DMS114 treated with DMSO at 0.1 percent for 48 hours (cell line): ENCODE measurements around the gene DRAXIN.

ENCODE experiments used
- DNase-seq: peaks from one replicate; lab custom pipeline; 2025; ENCODE audit not compliant: unreplicated experiment; lab: John Stamatoyannopoulos, UW

Gene DRAXIN

DNA sequence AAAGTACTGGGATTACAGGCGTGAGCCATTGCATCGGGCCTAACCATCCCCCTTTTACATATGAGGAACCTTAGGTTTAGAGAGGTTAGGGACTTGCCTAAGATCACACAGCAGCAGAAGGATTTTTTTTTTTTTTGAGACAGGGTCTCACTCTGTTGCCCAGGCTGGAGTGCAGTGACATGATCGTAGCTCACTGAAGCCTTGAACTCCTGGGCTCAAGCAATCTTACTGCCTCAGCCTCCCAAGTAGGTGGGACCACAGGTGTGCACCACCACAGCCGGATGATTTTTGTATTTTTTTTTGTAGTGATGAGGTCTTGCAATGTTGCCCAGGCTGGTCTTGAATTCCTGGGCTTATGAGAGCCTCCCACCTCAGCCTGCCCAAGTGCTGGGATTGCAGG is 68.3 kb downstream of the DRAXIN start:
- DNase-seq, result no peak

DNA sequence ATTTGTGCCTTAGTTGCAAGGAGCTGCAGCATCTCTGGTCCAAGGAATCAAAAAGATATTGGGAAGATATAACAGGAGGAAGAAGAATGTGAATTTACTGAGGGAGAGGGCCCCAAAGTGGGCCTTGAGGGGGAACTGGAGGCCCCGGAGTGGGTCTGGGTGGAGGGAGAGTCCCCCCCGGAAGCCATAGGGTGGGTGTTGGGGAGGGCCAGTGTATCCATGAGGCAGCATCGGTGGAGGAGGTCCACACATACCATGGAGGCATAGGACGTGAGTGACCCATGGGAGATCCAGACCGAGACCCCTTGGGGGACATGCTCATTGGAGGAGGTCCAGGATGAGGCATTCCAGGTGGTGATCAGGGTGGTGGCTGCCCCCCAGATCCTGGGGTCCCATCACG is 69.8 kb downstream of the DRAXIN start:
- no peak for DNase-seq

DNA sequence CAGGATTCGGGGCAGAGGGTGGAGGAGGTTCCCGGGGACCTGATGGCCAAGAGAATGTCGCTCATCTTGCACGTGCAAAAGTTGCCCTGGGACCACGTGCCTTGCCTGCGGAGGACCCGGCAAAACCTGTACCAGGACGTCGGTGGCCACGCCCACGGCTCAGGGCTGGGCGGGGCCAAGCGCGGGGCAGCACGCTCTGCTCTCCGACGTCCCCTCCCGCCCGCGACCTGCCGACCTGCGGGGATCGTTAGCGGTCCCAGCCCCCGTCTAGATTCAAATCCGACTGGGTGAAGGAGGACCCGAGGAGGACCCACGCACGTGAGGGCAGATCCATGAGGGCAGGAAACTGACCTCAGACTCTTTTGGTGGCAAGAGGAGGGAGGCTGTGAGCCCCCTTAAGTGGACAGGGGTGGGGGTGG is 70.5 kb downstream of the DRAXIN start, which contains the start of gene C1orf167:
Gene C1orf167 (plus strand): TSS at position 206 of the 419 bp plus-strand sequence. CDS start 2,208 bp downstream, outside the sequence.
- no peak for DNase-seq

DNA sequence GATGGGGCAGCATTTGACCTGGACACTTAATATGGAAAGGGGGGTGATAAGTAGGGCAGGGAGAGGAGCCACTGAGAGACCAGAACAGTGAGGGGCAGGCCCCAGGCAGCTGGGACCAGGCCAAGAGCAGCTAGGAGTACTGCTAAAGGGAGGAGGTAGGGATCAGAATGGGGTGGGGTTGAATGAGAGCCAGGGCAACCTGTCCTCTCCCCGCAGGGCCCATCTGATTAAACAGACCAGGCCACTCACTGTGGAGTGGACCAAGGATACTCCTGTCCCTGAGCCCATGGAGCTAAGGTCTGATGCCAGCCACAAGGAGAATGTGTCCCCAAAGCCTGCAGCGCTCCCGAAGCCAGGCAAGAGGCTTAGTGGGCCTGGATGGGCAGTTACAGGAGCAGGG is 72.6 kb downstream of the DRAXIN start:
- DNase-seq, result no peak

DNA sequence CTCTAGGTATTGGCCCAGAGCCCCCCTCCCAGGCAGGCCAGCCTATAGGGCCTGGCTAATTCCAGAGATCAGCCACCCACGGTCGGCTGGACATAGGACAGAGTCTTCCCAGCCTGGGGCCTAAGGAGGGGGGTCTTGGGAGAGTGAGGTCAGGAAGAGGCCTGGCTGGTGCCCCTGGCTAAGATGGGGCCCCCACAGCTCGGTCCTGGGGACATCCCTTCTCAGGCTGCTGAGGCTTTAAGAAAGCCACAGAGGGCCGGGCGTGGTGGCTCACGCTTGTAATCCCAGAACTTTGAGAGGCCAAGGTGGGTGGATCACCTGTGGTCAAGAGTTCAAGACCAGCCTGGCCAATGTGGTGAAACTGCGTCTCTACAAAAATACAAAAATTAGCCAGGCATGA is 73.0 kb downstream of the DRAXIN start:
- DNase-seq, result no peak

DNA sequence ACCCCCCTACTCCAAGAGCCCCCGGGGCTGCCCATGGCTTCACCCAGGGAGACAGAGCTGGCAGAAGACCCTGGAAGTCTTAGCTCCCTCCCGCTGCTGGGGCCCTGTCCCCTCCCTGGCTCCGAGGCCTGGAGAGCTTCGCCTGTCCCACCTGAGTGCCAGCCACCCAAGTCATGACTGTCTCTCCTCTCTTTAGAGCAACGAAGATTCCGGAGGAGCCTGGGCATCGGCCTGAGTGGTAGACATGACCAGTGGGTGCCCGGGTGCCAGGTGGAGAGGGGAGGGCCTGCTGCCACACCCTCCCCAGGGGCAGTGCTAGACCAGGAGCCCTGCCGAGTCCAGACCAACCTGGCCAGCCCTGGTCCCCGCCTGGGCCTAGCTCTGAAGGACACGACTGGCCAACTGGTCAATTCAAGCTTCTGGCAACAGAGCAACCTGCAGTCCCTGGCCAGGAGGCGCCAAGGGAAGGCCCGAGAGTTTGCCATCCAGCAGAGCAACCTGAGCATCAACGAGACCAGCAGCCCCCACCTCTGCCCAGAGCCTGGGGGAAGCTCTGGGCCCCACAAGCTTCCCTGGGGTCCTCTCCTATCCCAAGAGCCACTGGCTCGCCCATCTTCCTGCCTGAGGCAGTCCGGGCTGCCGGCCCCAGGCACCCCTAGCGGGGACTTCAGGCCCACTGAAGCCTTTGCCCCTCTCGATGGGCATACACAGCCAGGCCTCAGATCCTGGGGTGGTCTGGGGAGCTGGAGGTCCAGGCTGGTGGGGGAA is 74.3 kb downstream of the DRAXIN start:
- DNase-seq, result no peak

DNA sequence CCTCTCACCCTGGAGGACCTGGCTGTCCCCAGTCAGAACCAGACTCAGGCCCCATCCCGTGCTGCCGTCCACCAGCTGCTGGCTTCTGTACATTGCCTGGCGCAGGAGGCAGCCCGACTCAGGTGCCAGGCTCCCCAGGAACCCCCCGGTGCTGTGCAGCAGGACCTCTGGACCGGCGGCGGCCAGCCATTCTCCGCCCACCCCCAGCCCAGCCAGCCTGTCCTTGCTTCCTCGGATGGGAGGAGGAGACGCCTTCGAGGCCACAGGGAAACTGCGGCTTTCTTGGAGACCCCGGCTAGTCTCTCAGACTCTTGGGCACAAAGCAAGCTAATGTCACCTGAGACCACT is 74.9 kb downstream of the DRAXIN start:
- no peak for DNase-seq

DNA sequence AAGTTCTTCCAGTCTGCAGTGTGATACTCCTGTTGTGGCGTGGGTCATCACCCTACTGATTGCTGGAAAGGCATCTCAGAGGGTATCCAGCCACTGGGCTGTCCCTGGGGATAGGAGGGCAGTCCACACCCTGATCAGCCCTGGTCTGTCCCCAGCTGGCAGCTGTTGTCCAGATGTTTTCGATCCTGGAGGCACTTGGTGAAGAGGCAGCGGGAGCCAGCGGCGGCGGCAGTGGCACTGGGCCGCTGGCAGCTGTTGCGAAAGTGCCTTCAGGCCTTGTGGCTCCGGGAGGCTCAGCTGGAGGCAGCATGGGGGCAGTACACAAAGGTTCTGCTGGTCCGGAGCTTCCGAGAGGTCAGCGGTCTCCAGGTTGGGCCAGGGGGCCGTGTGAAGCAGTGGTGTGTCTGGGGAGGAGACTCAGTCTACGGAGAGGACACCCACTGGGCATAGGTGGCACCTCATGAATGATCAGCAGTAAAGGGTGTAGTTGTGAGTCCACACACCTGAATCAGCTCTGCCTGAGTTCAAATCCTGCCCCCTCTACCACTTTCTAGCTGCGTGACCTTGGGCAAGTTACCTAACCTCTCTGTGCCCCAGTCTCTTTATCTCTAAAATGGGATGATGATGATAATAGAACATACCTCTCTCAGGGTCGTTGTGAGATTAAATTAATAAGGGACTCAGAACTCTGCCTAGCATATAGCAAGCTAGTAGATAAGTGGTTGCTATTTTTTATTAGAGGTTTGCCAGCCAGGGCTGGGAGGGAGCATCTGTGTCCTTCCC is 76.6 kb downstream of the DRAXIN start:
- DNase-seq, result no peak

DNA sequence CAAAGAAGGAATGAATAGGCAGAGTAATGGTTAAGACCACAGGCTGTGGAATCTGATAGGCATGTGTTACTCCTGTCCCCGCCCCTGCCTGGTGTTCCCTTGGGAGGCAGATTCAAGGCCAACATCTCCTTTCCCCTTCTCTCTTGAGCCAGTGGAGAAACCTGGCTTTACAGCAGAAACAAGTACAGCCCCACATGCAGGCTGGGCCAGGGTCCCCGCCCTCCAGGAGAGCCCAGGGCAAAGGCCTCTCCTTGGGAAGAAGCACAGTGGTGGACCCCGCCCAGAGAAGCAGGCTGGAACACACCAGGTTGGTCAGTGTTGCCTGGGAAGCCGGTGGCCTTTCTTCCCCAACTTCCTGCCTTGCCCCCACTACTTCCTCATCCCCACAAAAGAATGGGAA is 77.3 kb downstream of the DRAXIN start:
- no peak for DNase-seq

DNA sequence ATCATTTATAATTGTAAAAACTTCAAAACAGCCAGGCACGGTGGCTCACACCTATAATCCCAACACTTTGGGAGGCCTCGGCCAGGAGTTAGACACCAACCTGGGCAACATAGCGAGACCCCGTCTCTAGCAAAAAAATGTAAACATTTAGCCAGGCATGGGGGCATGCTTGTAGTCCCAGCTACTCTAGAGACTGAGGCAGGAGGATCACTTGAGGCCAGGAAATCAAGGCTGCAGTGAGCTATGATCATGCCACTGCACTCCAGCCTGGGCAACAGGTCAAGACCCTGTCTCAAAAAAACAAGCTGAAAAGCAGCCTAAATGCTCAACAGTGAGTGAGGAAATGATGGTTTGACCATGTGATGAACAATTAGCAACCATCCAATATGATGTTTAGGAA is 77.8 kb downstream of the DRAXIN start:
- no peak for DNase-seq

DNA sequence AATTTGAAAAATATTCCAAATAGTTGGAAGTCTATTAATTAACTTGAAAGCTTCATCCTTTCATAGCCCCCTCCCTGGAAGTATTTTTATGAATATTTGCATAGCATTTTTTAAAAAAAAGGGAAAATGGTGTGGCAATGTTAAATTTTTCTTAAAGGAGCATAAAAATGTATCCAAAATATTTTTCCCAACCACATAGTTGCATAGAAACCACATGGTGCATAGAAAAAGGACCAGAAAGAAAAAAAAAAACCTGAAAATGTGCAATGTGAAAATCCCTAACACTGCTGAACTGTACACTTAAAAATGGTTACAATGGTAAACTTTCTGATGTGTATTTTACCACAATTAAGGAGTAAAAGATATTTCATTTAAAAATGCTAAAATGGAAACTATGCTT is 78.5 kb downstream of the DRAXIN start:
- DNase-seq, result no peak

DNA sequence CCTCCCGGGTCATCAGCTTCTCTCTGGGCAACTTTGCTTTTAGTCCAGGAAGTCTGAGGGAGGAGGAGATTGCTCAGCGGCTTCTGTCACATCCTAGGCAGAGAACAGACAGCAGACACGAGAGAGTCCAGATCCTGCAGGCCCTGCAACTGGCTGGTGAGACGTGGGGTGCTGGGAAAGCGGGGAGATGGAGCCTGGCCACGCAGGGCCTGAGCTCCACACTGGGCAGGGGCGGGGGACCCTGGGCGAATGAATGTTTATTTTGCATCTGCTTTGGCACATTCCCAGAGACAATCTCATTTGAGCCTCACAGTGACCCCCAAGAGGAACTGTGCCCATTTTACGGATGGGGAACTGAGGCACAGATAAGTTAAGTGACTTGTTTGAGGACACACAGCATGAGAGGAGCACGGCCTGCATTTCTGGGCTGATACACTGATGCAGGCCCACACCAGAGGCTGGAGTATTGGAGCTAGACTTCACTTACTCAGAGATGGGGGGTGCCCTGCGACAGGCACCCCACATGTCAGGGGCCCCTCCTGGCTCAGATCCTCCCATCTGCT is 80.1 kb downstream of the DRAXIN start:
- no peak for DNase-seq

DNA sequence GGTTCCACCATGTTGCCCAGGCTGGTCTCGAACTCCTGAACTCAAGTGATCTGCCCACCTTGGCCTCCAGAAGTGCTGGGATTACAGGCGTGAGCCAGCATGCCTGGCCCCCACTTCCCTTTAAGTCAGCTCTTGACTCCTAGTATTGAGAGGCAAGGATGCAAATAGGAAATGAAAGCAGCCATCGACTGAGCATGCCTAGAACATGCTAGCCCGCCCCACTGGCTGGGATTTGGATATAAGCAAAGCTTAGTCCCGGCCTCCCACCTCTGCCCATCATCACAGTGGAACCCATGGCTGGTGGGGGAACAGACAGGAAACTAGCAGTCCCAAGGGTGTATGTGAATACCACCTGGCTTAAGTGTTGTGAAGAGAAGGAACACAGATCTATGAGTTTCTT is 80.9 kb downstream of the DRAXIN start:
- no peak for DNase-seq

DNA sequence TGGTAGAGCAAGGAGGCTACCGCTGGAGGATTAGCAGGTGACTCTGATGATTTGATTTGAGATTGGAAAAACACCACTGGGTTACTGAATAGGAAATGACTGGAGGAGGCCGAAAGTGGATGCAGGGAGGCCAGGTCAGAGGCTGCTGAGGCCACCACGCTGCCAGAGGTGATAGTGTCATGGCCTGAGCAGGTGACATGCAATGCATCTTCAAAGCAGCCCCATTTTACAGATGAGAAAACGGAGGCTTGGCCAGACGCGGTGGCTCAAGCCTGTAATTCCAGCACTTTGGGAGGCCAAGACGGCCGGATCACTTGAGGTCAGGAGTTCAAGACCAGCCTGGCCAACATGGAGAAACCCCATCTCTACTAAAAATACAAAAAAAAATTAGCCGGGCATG is 83.2 kb downstream of the DRAXIN start:
- no peak for DNase-seq
